Measurements from ENCODE around the gene ADAMTS15. TPM values are rescaled to one million over a fixed set of nuclear protein-coding genes. Genes with fewer than 3 reads are reported as not detected.
"Not testable (repeated sequence)": the region's sequence is repeated elsewhere in the genome, so short reads cannot be mapped to it uniquely, and the experiment has no call there.

The ADAMTS15 gene
- total RNA-seq, 1 donor from 2014 or later, result not detected

DNA sequence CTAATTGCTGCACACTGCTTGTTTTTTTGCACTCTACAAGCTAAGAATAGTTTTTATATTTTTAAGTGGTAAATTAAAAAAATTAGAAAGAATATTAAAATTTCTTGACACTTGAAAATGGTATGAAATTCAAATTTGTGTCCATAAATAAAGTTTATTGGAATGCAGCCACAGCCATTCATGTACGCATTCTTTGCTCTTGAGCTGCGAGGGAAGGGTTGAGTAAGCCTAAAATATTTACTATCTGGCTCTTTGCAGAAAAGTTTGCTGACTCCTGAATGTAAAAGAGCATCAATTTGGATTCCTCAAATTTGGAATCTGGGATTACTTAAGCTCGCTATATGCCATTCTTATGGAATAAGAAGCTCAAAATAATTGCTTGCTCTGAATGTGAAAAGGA is 16.6 kb upstream of the ADAMTS15 start:
- DNase-seq (ENCODE audit: low spot score), result no peak
- no peaks in the 10 kb centered on the region for H3K36me3 Mint-ChIP-seq (ENCODE audit: low read depth)
- H3K4me1 Mint-ChIP-seq (ENCODE audit: low read depth), result peaks cover 20% of the 10 kb centered on the region
- no peak overlapping the region for H3K27ac Mint-ChIP-seq
- H3K9me3 Mint-ChIP-seq, result no peaks in the 10 kb centered on the region
- peaks cover 37% of the 10 kb centered on the region for H3K27me3 Mint-ChIP-seq (ENCODE audit: low read depth)
- H3K4me3 Mint-ChIP-seq (ENCODE audit: low read depth), result no peak overlapping the region
- intact Hi-C loops (cut with micrococcal nuclease), result loop anchor here (2.0 kb wide), 1 partner anchor 219 kb away; no protein-coding TSS in a partner anchor

DNA sequence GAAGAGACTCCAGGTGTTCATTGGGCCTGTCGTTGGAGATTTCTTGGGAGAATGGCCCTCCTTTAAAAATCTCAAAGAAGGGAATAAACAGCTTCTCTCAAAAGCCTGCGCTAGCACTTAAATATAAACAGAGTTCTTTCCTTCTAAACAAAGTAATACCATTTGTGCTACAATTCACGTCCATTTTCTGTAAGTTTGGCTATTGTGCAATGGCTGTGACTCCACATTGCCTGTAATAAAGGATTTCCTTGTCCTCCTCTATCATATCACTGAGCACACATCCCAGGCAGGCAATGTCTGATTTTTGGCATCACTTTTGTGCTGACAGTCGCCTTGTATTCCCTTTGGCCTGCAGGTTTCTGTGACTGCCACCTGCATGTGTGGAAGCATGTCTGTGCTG is 15.1 kb upstream of the ADAMTS15 start:
- Mint-ChIP-seq H3K4me1 (ENCODE audit: low read depth) (peaks cover 26% of the 10 kb centered on the region), H3K4me3 (ENCODE audit: low read depth) (no peak overlapping the region), H3K9me3 (no peaks in the 10 kb centered on the region), H3K36me3 (ENCODE audit: low read depth) (no peaks in the 10 kb centered on the region), H3K27me3 (ENCODE audit: low read depth) (peaks cover 30% of the 10 kb centered on the region), H3K27ac (no peak overlapping the region)
- intact Hi-C loops (cut with micrococcal nuclease), result no loop called here
- DNase-seq (ENCODE audit: low spot score), result no peak

DNA sequence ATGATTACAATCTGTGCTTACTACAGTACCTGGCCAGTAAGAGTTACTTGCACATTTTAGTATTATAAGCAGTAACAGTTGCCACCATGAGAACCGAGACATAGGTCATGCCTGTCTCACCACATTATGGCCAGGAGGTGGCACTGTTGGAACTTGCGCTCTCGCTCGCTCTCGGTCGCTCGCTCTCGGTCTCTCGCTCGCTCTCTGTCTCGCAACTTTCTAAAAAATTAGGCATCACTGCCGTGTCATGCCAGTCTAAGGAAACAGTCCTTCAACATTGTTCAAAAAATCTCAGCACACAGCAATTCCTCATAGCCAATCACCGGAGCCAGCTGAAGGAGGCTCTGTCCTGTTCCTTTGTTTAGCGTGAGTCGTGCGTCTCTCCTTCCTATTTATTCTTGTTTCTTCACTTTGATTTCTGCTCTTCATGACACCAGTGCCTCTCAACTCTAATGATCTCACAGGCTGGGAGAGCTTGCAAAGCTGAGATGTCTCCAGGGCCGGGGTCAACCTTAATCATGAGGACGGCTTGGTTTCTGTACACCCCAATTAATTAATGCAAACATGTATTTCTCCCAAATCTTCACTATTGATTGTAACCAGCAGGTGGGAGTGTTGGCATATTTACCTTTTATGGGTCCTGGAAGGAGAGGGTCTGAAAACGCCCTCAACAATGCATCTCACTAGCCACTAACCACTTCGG is 13.8 kb upstream of the ADAMTS15 start:
- peaks cover 27% of the 10 kb centered on the region for H3K4me1 Mint-ChIP-seq (ENCODE audit: low read depth)
- peaks cover 18% of the 10 kb centered on the region for H3K27me3 Mint-ChIP-seq (ENCODE audit: low read depth)
- peaks cover 4% of the 10 kb centered on the region for H3K36me3 Mint-ChIP-seq (ENCODE audit: low read depth)
- H3K9me3 Mint-ChIP-seq, result no peaks in the 10 kb centered on the region
- H3K27ac Mint-ChIP-seq, result no peak overlapping the region
- no peak overlapping the region for H3K4me3 Mint-ChIP-seq (ENCODE audit: low read depth)
- DNase-seq (ENCODE audit: low spot score), result peak; percentile 65
- intact Hi-C loops (cut with micrococcal nuclease), result loop anchor here (1.0 to 2.0 kb wide), 4 partner anchors 14 to 482 kb away; partner anchors contain the start of genes ADAMTS15 and SNX19

DNA sequence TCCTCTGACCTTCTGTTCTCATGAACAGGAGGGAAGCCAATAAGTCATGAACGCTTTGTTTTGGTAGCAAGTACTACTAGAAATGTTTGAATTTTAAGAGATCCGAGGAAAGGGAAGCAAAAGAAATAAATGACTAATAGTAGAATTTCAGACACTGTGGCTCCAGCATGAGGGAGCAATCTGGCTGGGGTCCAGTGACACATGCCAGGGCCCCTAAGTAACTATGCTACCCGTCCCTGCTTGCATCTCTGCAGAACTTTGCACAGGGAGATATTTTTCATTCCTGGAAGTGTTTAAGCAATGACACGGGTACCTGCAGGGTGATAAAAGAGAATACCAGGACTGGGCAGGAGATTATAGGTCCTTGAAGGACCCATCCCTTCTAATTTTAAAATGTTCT is 12.8 kb upstream of the ADAMTS15 start:
- Mint-ChIP-seq H3K27me3 (ENCODE audit: low read depth) (peaks cover 10% of the 10 kb centered on the region), H3K4me3 (ENCODE audit: low read depth) (no peak overlapping the region), H3K4me1 (ENCODE audit: low read depth) (peaks cover 31% of the 10 kb centered on the region), H3K27ac (no peak overlapping the region), H3K36me3 (ENCODE audit: low read depth) (peaks cover 4% of the 10 kb centered on the region), H3K9me3 (no peaks in the 10 kb centered on the region)
- intact Hi-C loops (cut with micrococcal nuclease), result loop anchor here (1.0 to 2.0 kb wide), 4 partner anchors 13 to 481 kb away; partner anchors contain the start of genes ADAMTS15 and SNX19
- DNase-seq (ENCODE audit: low spot score), result no peak

DNA sequence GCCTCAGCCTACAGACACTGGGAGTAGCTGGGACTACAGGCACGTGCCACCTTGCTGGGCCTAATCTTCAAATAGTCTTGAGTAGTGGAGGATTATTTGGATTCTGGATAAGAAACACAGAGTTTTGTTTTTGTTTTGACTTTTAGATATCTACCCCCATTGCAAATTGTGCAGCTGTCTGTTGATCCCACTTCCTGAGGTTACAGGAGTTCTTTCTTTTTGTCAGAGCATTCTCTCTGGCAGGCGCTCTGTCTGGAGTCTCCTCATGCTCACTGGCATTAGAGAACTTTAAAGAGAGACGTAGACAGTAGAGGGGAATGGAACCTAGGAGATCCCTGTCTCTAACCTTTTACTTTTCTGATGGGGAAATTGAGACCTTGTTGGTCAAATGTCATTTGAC is 12.3 kb upstream of the ADAMTS15 start:
- Mint-ChIP-seq H3K4me1 (ENCODE audit: low read depth) (peaks cover 31% of the 10 kb centered on the region), H3K27ac (no peak overlapping the region), H3K4me3 (ENCODE audit: low read depth) (no peak overlapping the region), H3K27me3 (ENCODE audit: low read depth) (peaks cover 8% of the 10 kb centered on the region), H3K9me3 (no peaks in the 10 kb centered on the region), H3K36me3 (ENCODE audit: low read depth) (peaks cover 4% of the 10 kb centered on the region)
- intact Hi-C loops (cut with micrococcal nuclease), result no loop called here
- no peak for DNase-seq (ENCODE audit: low spot score)

DNA sequence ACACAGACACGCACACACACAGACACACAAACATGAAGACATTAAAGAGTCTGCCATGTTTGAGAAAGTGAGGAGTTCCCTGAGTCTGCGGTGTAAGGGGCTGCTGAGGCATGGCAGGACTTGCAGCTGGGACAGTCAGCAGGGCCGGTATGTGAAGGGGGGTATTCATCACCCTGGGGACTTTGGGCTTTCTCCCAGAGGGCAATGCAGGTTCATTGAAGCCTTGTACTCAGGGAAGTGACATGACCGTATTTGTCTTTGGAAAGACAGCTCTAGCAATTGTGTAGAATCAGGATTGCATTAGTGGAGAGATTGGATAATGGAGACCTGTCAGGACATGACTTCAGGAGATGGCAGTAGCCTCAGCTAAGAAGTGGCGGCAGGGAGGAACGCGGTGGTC is 10.6 kb upstream of the ADAMTS15 start:
- Mint-ChIP-seq H3K27me3 (ENCODE audit: low read depth) (peaks cover 8% of the 10 kb centered on the region), H3K9me3 (no peaks in the 10 kb centered on the region), H3K4me1 (ENCODE audit: low read depth) (peaks cover 31% of the 10 kb centered on the region), H3K4me3 (ENCODE audit: low read depth) (no peak overlapping the region), H3K36me3 (ENCODE audit: low read depth) (peaks cover 4% of the 10 kb centered on the region), H3K27ac (no peak overlapping the region)
- no peak for DNase-seq (ENCODE audit: low spot score)
- intact Hi-C loops (cut with micrococcal nuclease), result no loop called here

DNA sequence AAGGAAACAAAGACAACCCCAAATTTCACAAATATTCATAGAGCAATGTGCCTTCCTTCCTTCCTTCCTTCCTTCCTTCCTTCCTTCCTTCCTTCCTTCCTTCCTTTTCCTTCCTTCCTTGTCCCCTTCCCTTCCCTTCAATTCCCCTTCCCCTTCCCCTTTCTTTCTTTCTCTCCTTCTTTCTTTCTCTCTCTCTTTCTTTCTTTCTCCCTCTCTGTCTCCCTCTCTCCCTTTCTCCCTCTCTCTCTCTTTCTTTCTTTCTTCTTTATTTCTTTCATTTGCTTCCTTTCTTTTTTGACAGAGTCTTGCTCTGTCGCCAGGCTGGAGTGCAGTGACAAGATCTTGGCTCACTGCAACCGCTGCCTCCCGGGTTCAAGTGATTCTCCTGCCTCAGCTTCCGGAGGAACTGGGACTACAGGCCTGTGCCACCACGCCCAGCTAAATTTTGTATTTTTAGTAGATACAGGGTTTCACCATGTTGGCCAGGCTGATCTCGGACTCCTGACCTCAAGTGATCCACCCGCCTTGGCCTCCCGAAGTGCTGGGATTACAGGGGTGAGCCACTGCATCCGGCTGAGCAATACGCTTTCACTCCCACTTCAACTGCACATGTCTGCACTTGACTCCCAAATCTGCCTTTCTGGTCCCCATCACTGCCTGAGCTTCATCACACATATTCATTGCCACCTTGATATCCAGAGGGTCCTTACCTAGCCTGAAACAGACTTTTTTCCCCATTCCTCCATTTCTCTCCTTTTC is 9.9 kb upstream of the ADAMTS15 start:
- H3K36me3 Mint-ChIP-seq (ENCODE audit: low read depth); H3K27me3 Mint-ChIP-seq (ENCODE audit: low read depth); H3K4me3 Mint-ChIP-seq (ENCODE audit: low read depth); intact Hi-C loops (cut with micrococcal nuclease); DNase-seq (ENCODE audit: low spot score); H3K9me3 Mint-ChIP-seq: not testable (repeated sequence)
- Mint-ChIP-seq H3K4me1 (ENCODE audit: low read depth) (peaks cover 31% of the 10 kb centered on the region), H3K27ac (peak overlapping the region; percentile 7)

DNA sequence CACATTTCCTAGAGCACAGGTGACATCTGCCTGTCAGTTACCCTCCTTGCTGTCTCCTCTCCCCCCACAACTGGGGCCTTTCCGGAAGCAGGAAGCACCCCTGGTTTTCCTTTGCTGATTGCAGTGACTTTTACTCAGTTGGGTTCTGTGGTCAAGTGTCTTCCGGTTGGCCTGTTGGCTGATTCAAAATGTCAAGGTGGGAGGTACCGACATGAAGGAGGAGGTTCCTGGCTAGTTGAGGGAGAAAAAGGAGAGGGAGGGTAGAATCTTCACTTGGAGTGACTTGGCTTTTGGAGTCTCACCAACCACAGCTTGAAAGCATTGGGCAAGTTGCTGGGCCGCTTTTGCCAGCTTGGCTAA is 9.3 kb upstream of the ADAMTS15 start:
- Mint-ChIP-seq H3K4me1 (ENCODE audit: low read depth) (peaks cover 31% of the 10 kb centered on the region), H3K9me3 (no peaks in the 10 kb centered on the region), H3K27me3 (ENCODE audit: low read depth) (peaks cover 11% of the 10 kb centered on the region), H3K27ac (peak overlapping the region; percentile 7), H3K36me3 (ENCODE audit: low read depth) (peaks cover 4% of the 10 kb centered on the region), H3K4me3 (ENCODE audit: low read depth) (no peak overlapping the region)
- intact Hi-C loops (cut with micrococcal nuclease), result no loop called here
- DNase-seq (ENCODE audit: low spot score), result peak; percentile 29

DNA sequence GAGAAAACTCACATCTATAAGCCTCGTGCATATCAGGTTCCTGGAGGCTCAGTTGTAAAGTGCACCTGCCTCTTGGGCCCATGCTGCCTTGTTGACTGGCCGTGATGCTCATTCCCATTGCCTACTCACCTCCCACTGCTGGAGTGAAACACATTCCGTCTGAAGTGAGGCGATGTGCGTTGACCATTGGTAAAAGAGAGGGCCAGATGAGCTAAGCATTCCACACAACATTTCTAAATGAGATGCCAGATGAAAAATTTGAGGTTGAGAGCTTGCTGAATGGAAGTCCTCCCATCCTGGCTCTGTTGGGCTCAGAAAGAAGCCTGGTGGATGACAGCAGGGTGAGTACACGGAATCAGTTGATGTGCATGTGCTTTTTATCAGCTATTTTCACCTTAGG is 8.6 kb upstream of the ADAMTS15 start:
- Mint-ChIP-seq H3K27me3 (ENCODE audit: low read depth) (peaks cover 18% of the 10 kb centered on the region), H3K27ac (no peak overlapping the region), H3K36me3 (ENCODE audit: low read depth) (peaks cover 4% of the 10 kb centered on the region), H3K4me1 (ENCODE audit: low read depth) (peaks cover 31% of the 10 kb centered on the region), H3K9me3 (no peaks in the 10 kb centered on the region), H3K4me3 (ENCODE audit: low read depth) (no peak overlapping the region)
- DNase-seq (ENCODE audit: low spot score), result no peak
- intact Hi-C loops (cut with micrococcal nuclease), result no loop called here

DNA sequence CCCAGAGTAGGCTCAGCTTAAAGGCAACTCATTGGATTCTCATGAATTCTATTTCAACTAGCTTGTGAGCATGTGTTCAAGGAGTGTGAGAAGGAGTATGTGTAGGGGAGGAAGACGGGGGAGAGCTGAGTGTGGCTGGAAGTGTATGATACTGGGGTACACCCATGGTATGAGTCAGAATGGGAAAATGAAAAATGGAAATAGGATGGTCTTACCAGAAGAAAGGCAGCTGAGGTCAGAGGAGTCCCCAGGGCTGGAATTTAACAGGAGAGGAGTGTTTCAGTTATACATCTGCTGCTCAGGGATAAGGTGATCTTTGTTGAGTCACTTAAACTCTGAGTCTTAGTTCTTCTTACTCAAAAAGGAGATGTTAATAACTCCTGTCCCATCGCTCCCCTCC is 6.7 kb upstream of the ADAMTS15 start:
- Mint-ChIP-seq H3K27ac (no peak overlapping the region), H3K4me3 (ENCODE audit: low read depth) (no peak overlapping the region)

DNA sequence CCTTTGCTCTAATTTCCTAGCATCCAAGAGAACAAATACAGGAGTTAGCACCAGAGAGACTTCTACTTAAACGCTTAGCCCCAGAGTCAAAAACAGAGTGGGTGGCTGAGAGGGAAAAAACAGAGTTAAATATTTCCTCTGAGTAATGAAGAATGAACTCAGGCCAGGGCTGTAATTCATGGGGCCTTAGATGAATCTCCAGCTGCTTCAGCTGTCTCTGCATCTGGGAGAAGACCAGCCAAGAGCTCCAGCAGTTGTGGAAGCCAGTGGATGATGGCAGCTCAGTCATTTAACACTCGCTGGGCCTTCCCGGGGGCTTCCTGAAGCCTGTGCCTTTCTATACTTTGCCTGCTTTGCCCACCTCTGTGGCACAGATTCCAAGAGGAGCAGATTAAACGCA is 5.7 kb upstream of the ADAMTS15 start:
- Mint-ChIP-seq H3K9me3 (no peaks in the 10 kb centered on the region), H3K27ac (no peak overlapping the region), H3K36me3 (ENCODE audit: low read depth) (peaks cover 4% of the 10 kb centered on the region), H3K27me3 (ENCODE audit: low read depth) (peaks cover 27% of the 10 kb centered on the region), H3K4me3 (ENCODE audit: low read depth) (no peak overlapping the region), H3K4me1 (ENCODE audit: low read depth) (peaks cover 21% of the 10 kb centered on the region)
- intact Hi-C loops (cut with micrococcal nuclease), result no loop called here
- DNase-seq (ENCODE audit: low spot score), result no peak

More for the DNA sequence above, 6.7 kb upstream of the ADAMTS15 start:
- Mint-ChIP-seq H3K36me3 (ENCODE audit: low read depth) (peaks cover 4% of the 10 kb centered on the region), H3K9me3 (no peaks in the 10 kb centered on the region), H3K27me3 (ENCODE audit: low read depth) (peaks cover 21% of the 10 kb centered on the region), H3K4me1 (ENCODE audit: low read depth) (peaks cover 25% of the 10 kb centered on the region)
- DNase-seq (ENCODE audit: low spot score), result no peak
- intact Hi-C loops (cut with micrococcal nuclease), result no loop called here

DNA sequence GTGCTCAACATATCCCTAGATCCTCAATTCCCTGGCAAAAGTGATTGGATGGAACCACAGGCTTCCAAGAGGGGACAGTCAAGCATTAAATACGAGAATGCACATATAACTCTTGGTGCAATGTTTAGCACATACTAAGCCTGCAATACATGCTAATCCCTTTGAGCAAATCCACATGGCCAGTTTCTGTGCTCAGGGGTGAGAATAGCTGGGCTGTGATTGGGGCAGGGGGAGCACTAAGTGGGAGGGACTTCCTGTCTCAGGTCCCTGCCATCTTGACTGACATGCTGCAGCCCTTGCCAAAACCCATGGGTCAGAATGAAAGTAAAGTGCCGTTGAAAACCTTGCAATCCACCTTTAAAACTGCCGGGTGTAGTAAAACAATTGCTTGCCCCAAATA is 2.7 kb upstream of the ADAMTS15 start:
- Mint-ChIP-seq H3K4me1 (ENCODE audit: low read depth) (peaks cover 2% of the 10 kb centered on the region), H3K27me3 (ENCODE audit: low read depth) (peaks cover 45% of the 10 kb centered on the region), H3K36me3 (ENCODE audit: low read depth) (no peaks in the 10 kb centered on the region), H3K9me3 (no peaks in the 10 kb centered on the region), H3K4me3 (ENCODE audit: low read depth) (no peak overlapping the region), H3K27ac (no peak overlapping the region)
- intact Hi-C loops (cut with micrococcal nuclease), result no loop called here
- DNase-seq (ENCODE audit: low spot score), result no peak

DNA sequence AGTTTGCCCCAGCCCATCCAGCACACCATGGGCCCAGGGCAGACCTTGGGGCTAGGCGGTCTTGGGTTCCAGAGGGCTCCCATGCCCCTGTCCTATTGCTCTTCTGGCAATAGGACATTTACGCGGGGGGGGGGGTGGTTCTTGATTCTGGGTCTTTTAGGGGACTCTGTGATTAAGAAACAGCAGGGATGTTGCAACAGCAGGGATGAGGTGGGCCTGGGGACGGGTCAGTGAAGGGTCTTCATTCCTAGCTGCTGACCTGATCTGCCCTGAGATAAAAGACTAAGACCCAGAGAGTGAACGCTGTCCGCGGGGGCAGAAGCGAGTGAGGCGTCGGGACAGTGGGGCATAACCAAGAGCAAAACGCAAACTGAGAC is 418 bp upstream of the ADAMTS15 start:
- Mint-ChIP-seq H3K27me3 (ENCODE audit: low read depth) (peaks cover 48% of the 10 kb centered on the region), H3K27ac (no peak overlapping the region), H3K4me1 (ENCODE audit: low read depth) (peaks cover 2% of the 10 kb centered on the region), H3K9me3 (no peaks in the 10 kb centered on the region), H3K36me3 (ENCODE audit: low read depth) (no peaks in the 10 kb centered on the region), H3K4me3 (ENCODE audit: low read depth) (peak overlapping the region; percentile 52)
- DNase-seq (ENCODE audit: low spot score), result no peak
- intact Hi-C loops (cut with micrococcal nuclease), result loop anchor here (2.0 kb wide), 1 partner anchor 13 kb away; no protein-coding TSS in a partner anchor

Data from activated T-helper 2 cell treated with anti-CD3 and anti-CD28 coated beads, Interferon-gamma antibody, Interleukin-2, Interleukin-4, amounts not matched to agents 10 μg/mL and 5 μg/mL and 100 μg/mL, durations not matched to agents 14 hours and 24 hours and 36 hours (primary cell).